B cell (primary cell): Measurements from ENCODE around the gene CDO1. TPM values are rescaled to one million over a fixed set of nuclear protein-coding genes. Genes with fewer than 3 reads are reported as not detected.

Source experiments
- ATAC-seq: fragments of 200-7000 bp; cut with Tn5 transposase; one replicate; pipeline ENCODE4 v1.10.0; 2021; ENCODE audit warnings: low read depth, mild to moderate bottlenecking, moderate number of reproducible peaks, moderate library complexity
- CTCF ChIA-PET: fragments of 350-600 bp; sonication (Branson Sonifier 250); formaldehyde crosslinking; loops from one replicate; lab custom pipeline; 2021; ENCODE audit warnings: antibody characterized with exemption, inconsistent platforms; lab: Charles Lee
- POLR2A ChIA-PET: fragments of 350-600 bp; sonication (Branson Sonifier 250); formaldehyde crosslinking; loops from one replicate; lab custom pipeline; 2021; ENCODE audit warnings: antibody characterized with exemption; lab: Charles Lee
- DNase-seq: peaks from one replicate; pipeline ENCODE4 v3.0.0; 2013
- H2AFZ ChIP-seq: 2 replicates; pipeline ENCODE4 v1.6.1; 2012; ENCODE audit warnings: mild to moderate bottlenecking, low read depth, low read length; ENCODE audit not compliant: insufficient read depth, poor library complexity, severe bottlenecking
- H3K27ac ChIP-seq, 2 donors: 1 replicate in 1 of 2; 2 replicates in 1 of 2; pipeline ENCODE4 v1.5.1; 2012 to 2013; ENCODE audit warnings: low read length in 2 of 2, mild to moderate bottlenecking in 2 of 2, moderate library complexity in 1 of 2
- H3K27me3 ChIP-seq, 4 experiments: fragments of 200-600 bp in 1 of 4; sonication (generic) in 1 of 4; replicated peaks in 1 of 4; 1 replicate in 2 of 4; 2 replicates in 2 of 4; pipeline versions ENCODE4 v1.6.1 to v1.7.0; 2013 to 2016; ENCODE audit warnings: low read length in 3 of 4, mild to moderate bottlenecking in 2 of 4, mixed read lengths in 1 of 4, moderate library complexity in 1 of 4; ENCODE audit not compliant: insufficient read depth in 4 of 4, control insufficient read depth in 3 of 4; ENCODE audit errors: control extremely low read depth in 1 of 4
- H3K36me3 ChIP-seq, 2 experiments: replicated peaks in 1 of 2; 1 replicate in 1 of 2; 2 replicates in 1 of 2; pipeline versions ENCODE4 v1.6.1 to v1.7.1; 2013; ENCODE audit warnings: low read length in 1 of 2; ENCODE audit not compliant: insufficient read depth in 2 of 2, control insufficient read depth in 1 of 2; ENCODE audit errors: control extremely low read depth in 1 of 2, extremely low read depth in 1 of 2
- H3K4me1 ChIP-seq, 2 donors: fragments of 200-600 bp in 1 of 2; sonication (generic) in 1 of 2; 1 replicate in 1 of 2; 2 replicates in 1 of 2; pipeline versions ENCODE4 v1.5.1 to v1.6.1; 2013 to 2017; ENCODE audit warnings: low read length in 2 of 2; ENCODE audit not compliant: control insufficient read depth in 2 of 2, insufficient read depth in 2 of 2
- H3K4me2 ChIP-seq: replicated peaks from 2 replicates; pipeline ENCODE3; 2012; ENCODE audit warnings: mild to moderate bottlenecking, low read depth, low read length; ENCODE audit not compliant: poor library complexity, severe bottlenecking
- H3K4me3 ChIP-seq, 5 experiments: fragments of 200-600 bp in 1 of 5; sonication (generic) in 1 of 5; 1 replicate in 3 of 5; 2 replicates in 2 of 5; pipeline versions ENCODE4 v1.5.1 to v1.7.0; 2011 to 2016; ENCODE audit warnings: low read length in 4 of 5, mild to moderate bottlenecking in 4 of 5, low read depth in 2 of 5, control low read depth in 1 of 5, moderate library complexity in 1 of 5; ENCODE audit not compliant: insufficient read depth in 1 of 5; ENCODE audit errors: control extremely low read depth in 1 of 5, extremely low read depth in 1 of 5
- H3K79me2 ChIP-seq: fragments of 200-600 bp; sonication (generic); one replicate; pipeline ENCODE4 v1.6.0; 2016; ENCODE audit warnings: low read length; ENCODE audit not compliant: control insufficient read depth, insufficient read depth
- H3K9ac ChIP-seq: fragments of 200-600 bp; sonication (generic); 2 replicates; pipeline ENCODE4 v1.6.1; 2017; ENCODE audit warnings: mild to moderate bottlenecking, low read length, moderate library complexity
- H3K9me3 ChIP-seq, 3 donors: one replicate each; pipeline versions ENCODE4 v1.6.1 to v1.7.1; 2013; ENCODE audit warnings: low read length in 2 of 3; ENCODE audit not compliant: control insufficient read depth in 2 of 3, insufficient read depth in 1 of 3; ENCODE audit errors: control extremely low read depth in 1 of 3
- H4K20me1 ChIP-seq: 2 replicates; pipeline ENCODE4 v1.6.0; 2012; ENCODE audit warnings: mild to moderate bottlenecking, low read length; ENCODE audit not compliant: insufficient read depth, control insufficient read depth, poor library complexity, severe bottlenecking
- H3K27ac Mint-ChIP-seq: one replicate; pipeline ENCODE4 v1.8.0; 2021; ENCODE audit warnings: mixed read lengths
- H3K27me3 Mint-ChIP-seq: one replicate; pipeline ENCODE4 v1.8.0; 2021; ENCODE audit warnings: mixed read lengths
- H3K4me1 Mint-ChIP-seq: one replicate; pipeline ENCODE4 v1.8.0; 2021; ENCODE audit warnings: mixed read lengths
- H3K4me3 Mint-ChIP-seq: one replicate; pipeline ENCODE4 v1.8.0; 2021; ENCODE audit warnings: mixed read lengths
- H3K9me3 Mint-ChIP-seq: one replicate; pipeline ENCODE4 v1.8.0; 2022; ENCODE audit warnings: mixed read lengths; ENCODE audit not compliant: insufficient read depth
- CTCF ChIP-seq: fragments of 200-600 bp; IDR thresholded peaks from one replicate; pipeline ENCODE4 v1.8.0; 2022; ENCODE audit warnings: antibody characterized with exemption, mild to moderate bottlenecking
- EZH2 ChIP-seq: IDR thresholded peaks from 2 replicates; pipeline ENCODE4 v1.6.1; 2012; ENCODE audit warnings: borderline replicate concordance, low read depth, mild to moderate bottlenecking, moderate library complexity, low read length; ENCODE audit not compliant: insufficient read depth, poor library complexity, severe bottlenecking
- WGBS: methylation state at CpG from one replicate; pipeline ENCODE4 v1.1.5; 2013; ENCODE audit warnings: missing lambda C conversion rate; ENCODE audit not compliant: insufficient coverage; 5-methylcytosine and 5-hydroxymethylcytosine counted together
- intact Hi-C: fragments of 100-400 bp; cut with micrococcal nuclease; formaldehyde crosslinking; loops from one replicate; pipeline ENCODE4 v1.10.0; 2022
- polyA plus RNA-seq: library from polyadenylated mRNA; depleted of rRNA; stranded (reverse); fragments of >200 nt; gene quantifications from 2 replicates; pipeline ENCODE4 v1.2.3, GENCODE V29; 2012
- total RNA-seq, 2 donors: library from RNA; stranded (reverse); fragments of 120-200 nt in 1 of 2; gene quantifications; 1 replicate in 1 of 2; 2 replicates in 1 of 2; pipeline versions ENCODE4 v1.2.3 to v1.2.4, GENCODE V29; 2013 to 2022

CDO1 gene
- total and polyA plus RNA-seq, 2 donors (not counting 1 experiment from before 2014, with no cell fraction given), result not detected

- Histone ChIP-seq H3K4me3 (no peak overlapping the region), H3K79me2 (no peaks in the 10 kb centered on the region), H2AFZ (no peak overlapping the region), H4K20me1 (no peaks in the 10 kb centered on the region), H3K27me3 (peaks cover 0 to 4% (median 0%) of the 10 kb centered on the region in 4 experiments), H3K27ac (no peak overlapping the region), H3K9ac (no peak overlapping the region), H3K36me3 (no peaks in the 10 kb centered on the region), H3K4me1 (no peaks in the 10 kb centered on the region), H3K9me3 (no peaks in the 10 kb centered on the region), H3K4me2 (no peak overlapping the region)
- peaks cover 12% of the 10 kb centered on the region for H3K27me3 Mint-ChIP-seq
- no peak overlapping the region for H3K4me3 Mint-ChIP-seq
- CTCF ChIA-PET, result no interaction called here
- H3K4me1 Mint-ChIP-seq, result no peaks in the 10 kb centered on the region
- no CpG with 5 or more reads among the region's 3 CpGs for WGBS
- no peaks in the 10 kb centered on the region for H3K9me3 Mint-ChIP-seq
- TF ChIP-seq EZH2 (no peak), CTCF (no peak)
- intact Hi-C loops, result no loop called here
- no peak overlapping the region for H3K27ac Mint-ChIP-seq
- DNase-seq (no peak), ATAC-seq (no peak)
- POLR2A ChIA-PET, result no interaction called here
Observed at GRCh38 chr5:115776989-115777388, 39.5 kb downstream of the CDO1 start.

- ATAC-seq (no peak), DNase-seq (no peak)
- Mint-ChIP-seq H3K27ac (no peak overlapping the region), H3K4me3 (no peak overlapping the region), H3K27me3 (peaks cover 12% of the 10 kb centered on the region), H3K4me1 (no peaks in the 10 kb centered on the region), H3K9me3 (no peaks in the 10 kb centered on the region)
- CTCF ChIA-PET, result no interaction called here
- POLR2A ChIA-PET, result no interaction called here
- H2AFZ ChIP-seq, result no peak overlapping the region
- H3K4me2 ChIP-seq, result no peak overlapping the region
- H3K27me3 ChIP-seq, result no peaks in the 10 kb centered on the region
- no peaks in the 10 kb centered on the region for H4K20me1 ChIP-seq
- H3K9ac ChIP-seq, result no peak overlapping the region
- no peak for TF ChIP-seq EZH2
- no peak for TF ChIP-seq CTCF
- no peak overlapping the region for H3K4me3 ChIP-seq
- H3K9me3 ChIP-seq, result no peaks in the 10 kb centered on the region
- no peaks in the 10 kb centered on the region for H3K36me3 ChIP-seq
- intact Hi-C loops, result no loop called here
- WGBS, result 75% methylated on average over 2 of the region's 4 CpGs
- H3K27ac ChIP-seq, result no peak overlapping the region
- H3K79me2 ChIP-seq, result no peaks in the 10 kb centered on the region
- H3K4me1 ChIP-seq, result no peaks in the 10 kb centered on the region
Observed at GRCh38 chr5:115775999-115776398, 40.5 kb downstream of the CDO1 start.
